OCI-LY1 (cell line): Measurements from ENCODE around the gene ZFYVE28.

Source experiments
- H2AFZ ChIP-seq: fragments of 200-600 bp; sonication (generic), shearing (Covaris generic); 2 replicates; pipeline ENCODE4 v1.6.0; 2014; ENCODE audit warnings: antibody characterized with exemption, mild to moderate bottlenecking, low read length
- H3F3A ChIP-seq: fragments of 200-600 bp; sonication (generic), shearing (Covaris generic); 2 replicates; pipeline ENCODE4 v1.6.0; 2014; ENCODE audit warnings: mild to moderate bottlenecking, antibody characterized with exemption, low read length, moderate library complexity; ENCODE audit not compliant: insufficient read depth
- H3K27ac ChIP-seq: fragments of 200-600 bp; sonication (generic); 2 replicates; pipeline ENCODE4 v1.5.1; 2014; ENCODE audit warnings: low read length, mixed run types, mild to moderate bottlenecking, low read depth; ENCODE audit not compliant: poor library complexity, severe bottlenecking
- H3K27me3 ChIP-seq: fragments of 200-600 bp; sonication (generic); 2 replicates; pipeline ENCODE4 v1.6.0; 2014; ENCODE audit warnings: antibody characterized with exemption, mild to moderate bottlenecking, low read length, moderate library complexity; ENCODE audit not compliant: insufficient read depth
- H3K36me3 ChIP-seq: fragments of 200-600 bp; sonication (generic); 2 replicates; pipeline ENCODE4 v1.6.1; 2014; ENCODE audit warnings: mild to moderate bottlenecking, antibody characterized with exemption, low read length, moderate library complexity, mixed read lengths; ENCODE audit not compliant: insufficient read depth
- H3K4me1 ChIP-seq: fragments of 200-600 bp; sonication (generic); 2 replicates; pipeline ENCODE4 v1.5.1; 2014; ENCODE audit warnings: mild to moderate bottlenecking, low read length, moderate library complexity; ENCODE audit not compliant: insufficient read depth, severe bottlenecking
- H3K4me2 ChIP-seq: fragments of 200-600 bp; sonication (generic), shearing (Covaris generic); 2 replicates; pipeline ENCODE4 v1.6.1; 2014; ENCODE audit warnings: low read length
- H3K4me3 ChIP-seq: fragments of 200-600 bp; sonication (generic); 2 replicates; pipeline ENCODE4 v1.5.1; 2014; ENCODE audit warnings: low read length, low read depth, mild to moderate bottlenecking, mixed read lengths; ENCODE audit not compliant: poor library complexity, severe bottlenecking
- H3K79me2 ChIP-seq: fragments of 200-600 bp; shearing (Covaris generic); 2 replicates; pipeline ENCODE4 v1.6.1; 2016; ENCODE audit warnings: mixed run types, low read length, mixed read lengths; ENCODE audit not compliant: insufficient read depth
- H3K9ac ChIP-seq: fragments of 200-600 bp; sonication (generic), shearing (Covaris generic); 2 replicates; pipeline ENCODE4 v1.6.1; 2014; ENCODE audit warnings: mild to moderate bottlenecking, low read length, mixed read lengths
- H3K9me2 ChIP-seq: fragments of 200-600 bp; sonication (generic), shearing (Covaris generic); 2 replicates; pipeline ENCODE4 v1.6.1; 2014; ENCODE audit warnings: low read depth, mild to moderate bottlenecking, low read length, mixed read lengths
- H3K9me3 ChIP-seq: fragments of 200-600 bp; shearing (Covaris generic); 2 replicates; pipeline ENCODE4 v1.6.1; 2014; ENCODE audit warnings: low read length, mixed read lengths
- H4K20me1 ChIP-seq: fragments of 200-600 bp; sonication (generic), shearing (Covaris generic); 2 replicates; pipeline ENCODE4 v1.6.0; 2016; ENCODE audit warnings: mild to moderate bottlenecking, low read length; ENCODE audit not compliant: insufficient read depth
- EZH2 ChIP-seq: fragments of 200-600 bp; sonication (generic), shearing (Covaris generic); IDR thresholded peaks from 2 replicates; pipeline ENCODE4 v1.8.0; 2017; ENCODE audit warnings: borderline replicate concordance, mixed run types, mild to moderate bottlenecking, antibody characterized with exemption, low read length, moderate library complexity, mixed read lengths
- TF ChIP-seq, protein P1 (sequence below): fragments of 200-600 bp; sonication (generic), shearing (Covaris generic); IDR thresholded peaks from 2 replicates; pipeline ENCODE4 v1.5.1; 2017; ENCODE audit warnings: mild to moderate bottlenecking, antibody characterized with exemption, low read length, moderate library complexity, mixed read lengths

The ZFYVE28 gene

GRCh38 chr4:2252530-2253091 is 165.8 kb downstream of the ZFYVE28 start:
- TF ChIP-seq, protein P1, sequence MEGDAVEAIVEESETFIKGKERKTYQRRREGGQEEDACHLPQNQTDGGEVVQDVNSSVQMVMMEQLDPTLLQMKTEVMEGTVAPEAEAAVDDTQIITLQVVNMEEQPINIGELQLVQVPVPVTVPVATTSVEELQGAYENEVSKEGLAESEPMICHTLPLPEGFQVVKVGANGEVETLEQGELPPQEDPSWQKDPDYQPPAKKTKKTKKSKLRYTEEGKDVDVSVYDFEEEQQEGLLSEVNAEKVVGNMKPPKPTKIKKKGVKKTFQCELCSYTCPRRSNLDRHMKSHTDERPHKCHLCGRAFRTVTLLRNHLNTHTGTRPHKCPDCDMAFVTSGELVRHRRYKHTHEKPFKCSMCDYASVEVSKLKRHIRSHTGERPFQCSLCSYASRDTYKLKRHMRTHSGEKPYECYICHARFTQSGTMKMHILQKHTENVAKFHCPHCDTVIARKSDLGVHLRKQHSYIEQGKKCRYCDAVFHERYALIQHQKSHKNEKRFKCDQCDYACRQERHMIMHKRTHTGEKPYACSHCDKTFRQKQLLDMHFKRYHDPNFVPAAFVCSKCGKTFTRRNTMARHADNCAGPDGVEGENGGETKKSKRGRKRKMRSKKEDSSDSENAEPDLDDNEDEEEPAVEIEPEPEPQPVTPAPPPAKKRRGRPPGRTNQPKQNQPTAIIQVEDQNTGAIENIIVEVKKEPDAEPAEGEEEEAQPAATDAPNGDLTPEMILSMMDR: no peak
- TF ChIP-seq EZH2: no peak
- Histone ChIP-seq H3K27me3 (no peaks in the 10 kb centered on the region), H3K9ac (no peak overlapping the region), H3F3A (no peaks in the 10 kb centered on the region), H3K79me2 (no peaks in the 10 kb centered on the region), H3K4me3 (no peak overlapping the region), H3K4me2 (no peak overlapping the region), H3K36me3 (no peaks in the 10 kb centered on the region), H4K20me1 (no peaks in the 10 kb centered on the region), H3K4me1 (no peaks in the 10 kb centered on the region), H2AFZ (no peak overlapping the region), H3K27ac (no peak overlapping the region), H3K9me2 (no peaks in the 10 kb centered on the region), H3K9me3 (no peaks in the 10 kb centered on the region)

DNA sequence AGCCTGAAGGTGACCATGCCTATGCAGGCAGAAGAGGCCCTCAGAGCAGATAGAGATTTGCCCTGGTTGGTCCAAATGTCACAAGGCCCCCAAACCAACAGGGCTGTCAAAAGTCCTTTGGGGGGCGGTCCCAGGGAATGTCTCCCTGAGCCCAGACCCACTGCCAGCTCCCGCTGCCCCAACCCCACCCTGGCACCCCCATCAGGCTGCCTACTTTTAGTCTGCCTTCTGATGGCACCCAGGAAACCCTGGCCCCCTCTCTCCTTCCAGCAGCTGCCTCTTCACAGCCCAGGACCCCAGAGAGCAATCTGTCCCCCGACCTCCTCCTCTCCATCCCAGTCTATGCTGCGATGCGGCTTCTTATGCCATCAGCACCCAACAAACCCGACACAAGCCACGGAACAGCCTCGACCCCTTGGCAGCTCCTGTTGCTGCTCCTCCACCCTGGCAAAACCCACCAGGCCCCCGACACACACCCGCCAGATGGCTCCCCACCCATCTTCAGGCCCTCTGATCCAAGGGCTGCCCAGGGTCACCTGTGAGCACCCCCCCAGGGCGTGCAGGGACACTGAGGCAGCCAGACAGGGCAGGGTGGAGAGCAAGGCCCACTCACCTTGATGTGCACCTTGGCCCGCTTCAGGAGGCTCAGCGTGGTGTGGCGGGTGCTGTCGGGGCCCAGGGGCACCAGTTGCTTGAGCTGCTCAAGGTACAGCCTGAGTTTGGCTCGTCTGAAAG is 166.5 kb downstream of the ZFYVE28 start:
- H2AFZ ChIP-seq: no peak overlapping the region
- H3K79me2 ChIP-seq: no peaks in the 10 kb centered on the region
- no peak overlapping the region for H3K27ac ChIP-seq
- no peaks in the 10 kb centered on the region for H3K27me3 ChIP-seq
- no peaks in the 10 kb centered on the region for H3K9me3 ChIP-seq
- no peak overlapping the region for H3K9ac ChIP-seq
- no peaks in the 10 kb centered on the region for H4K20me1 ChIP-seq
- no peaks in the 10 kb centered on the region for H3K4me1 ChIP-seq
- no peak for TF ChIP-seq EZH2
- TF ChIP-seq, protein P1: no peak
- no peaks in the 10 kb centered on the region for H3K9me2 ChIP-seq
- H3K36me3 ChIP-seq: no peaks in the 10 kb centered on the region
- no peaks in the 10 kb centered on the region for H3F3A ChIP-seq
- no peak overlapping the region for H3K4me3 ChIP-seq
- no peak overlapping the region for H3K4me2 ChIP-seq

GRCh38 chr4:2251073-2251794 is 167.2 kb downstream of the ZFYVE28 start:
- Histone ChIP-seq H3K27ac (no peak overlapping the region), H3K9ac (no peak overlapping the region), H4K20me1 (no peaks in the 10 kb centered on the region), H3K27me3 (no peaks in the 10 kb centered on the region), H3K4me2 (no peak overlapping the region), H3K36me3 (no peaks in the 10 kb centered on the region), H3K9me3 (no peaks in the 10 kb centered on the region), H3K4me3 (no peak overlapping the region), H3K4me1 (no peaks in the 10 kb centered on the region), H3K9me2 (no peaks in the 10 kb centered on the region), H3K79me2 (no peaks in the 10 kb centered on the region), H2AFZ (no peak overlapping the region), H3F3A (no peaks in the 10 kb centered on the region)
- TF ChIP-seq, protein P1: no peak
- TF ChIP-seq EZH2: no peak
